Right hindlimb (tissue), 1 donor: ENCODE results near the gene CELA2A.
A peak's percentile ranks its signal among the peaks of the same experiment; 100 is the strongest.

Experiments used
- DNase-seq: peaks from one replicate; pipeline ENCODE4 v3.0.0-alpha.2; 2018

CELA2A gene

DNA sequence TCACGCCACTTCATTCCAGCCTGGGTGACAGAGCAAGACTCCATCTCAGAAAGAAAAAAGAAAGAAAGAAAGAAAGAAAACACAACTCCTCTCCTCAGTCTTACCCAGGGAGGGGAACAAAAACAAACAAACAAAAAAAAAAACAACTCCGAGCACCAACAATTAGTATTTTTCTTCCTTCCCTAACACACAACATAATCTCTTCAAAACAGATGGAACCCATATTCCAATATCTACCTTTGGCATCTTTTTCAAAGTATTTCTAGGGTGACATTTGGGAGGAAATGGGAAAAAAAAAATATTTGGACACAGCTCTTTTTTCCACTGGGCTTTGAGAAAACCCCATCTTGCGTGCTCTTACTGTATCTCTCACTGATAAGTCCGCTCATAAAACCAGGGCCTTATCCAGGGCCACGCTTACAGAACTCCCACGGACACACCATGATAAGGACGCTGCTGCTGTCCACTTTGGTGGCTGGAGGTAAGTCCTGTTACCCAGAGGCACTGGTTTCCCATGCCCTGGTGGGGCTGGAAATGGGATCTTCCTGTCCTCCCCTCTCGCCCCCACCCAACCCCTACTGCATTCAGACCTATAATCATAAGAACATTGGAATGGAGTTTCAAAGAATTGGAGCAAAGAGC lies at the start of gene CELA2A:
TSS of gene CELA2A (plus strand) at position 420 of the 642 bp plus-strand sequence. CDS start at position 442, 22 bp downstream.
- DNase-seq = no peak

GRCh38 chr1:15407580-15407979 lies 49.0 kb upstream of the CELA2A start:
- DNase-seq = no peak

DNA sequence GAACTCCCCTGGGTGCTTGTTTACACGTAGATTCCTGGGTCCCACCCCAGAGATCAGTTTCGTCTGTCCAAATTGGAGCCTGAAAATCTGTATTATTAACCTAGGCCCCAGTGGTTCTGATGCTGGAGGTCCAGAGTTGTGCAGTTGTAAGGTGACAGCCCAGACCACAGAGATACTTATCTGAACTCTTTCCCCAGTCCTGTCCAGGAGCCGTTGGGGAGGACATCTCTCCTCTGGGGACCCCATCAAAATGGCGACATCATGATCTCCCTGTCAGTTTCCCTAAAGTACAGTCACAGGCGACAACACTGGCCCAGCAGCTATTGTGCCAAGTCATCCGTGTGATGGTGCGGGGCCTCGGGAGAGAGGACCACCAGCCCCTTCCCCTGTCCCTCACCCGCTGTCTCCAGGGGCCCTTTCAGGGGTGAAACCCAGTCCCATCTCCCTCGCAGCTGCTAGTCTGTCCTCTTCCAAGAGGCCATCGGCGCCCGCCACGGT lies 47.6 kb upstream of the CELA2A start:
- no peak for DNase-seq

- DNase-seq = peak; percentile 90
These were observed 46.9 kb upstream of the CELA2A start, which contains the start of gene EFHD2 for GRCh38 chr1:15409388-15410222. EFHD2 (plus strand) TSS chr1:15409888; CDS start chr1:15409972, 84 bp downstream.

GRCh38 chr1:15410223-15410883 lies 46.2 kb upstream of the CELA2A start:
- peak; percentile 37 for DNase-seq

DNA sequence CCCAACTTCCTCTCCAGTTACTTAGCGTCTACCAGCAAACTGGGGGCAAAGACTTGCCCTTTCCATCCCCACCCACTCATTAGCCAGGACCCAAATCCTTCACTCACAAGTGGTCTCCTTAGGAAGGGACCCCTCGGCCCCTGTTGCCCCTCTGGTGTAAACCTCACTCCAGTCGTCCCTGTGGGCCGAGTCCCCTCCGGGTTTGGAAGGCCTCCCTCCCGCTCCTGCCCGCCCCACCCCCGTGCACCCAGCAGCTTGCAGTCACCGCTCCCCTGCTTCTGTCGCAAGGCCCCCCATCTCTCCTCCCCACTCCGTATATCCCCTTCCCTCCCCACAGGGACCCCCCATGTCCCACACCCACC lies 45.7 kb upstream of the CELA2A start:
- DNase-seq = no peak

DNA sequence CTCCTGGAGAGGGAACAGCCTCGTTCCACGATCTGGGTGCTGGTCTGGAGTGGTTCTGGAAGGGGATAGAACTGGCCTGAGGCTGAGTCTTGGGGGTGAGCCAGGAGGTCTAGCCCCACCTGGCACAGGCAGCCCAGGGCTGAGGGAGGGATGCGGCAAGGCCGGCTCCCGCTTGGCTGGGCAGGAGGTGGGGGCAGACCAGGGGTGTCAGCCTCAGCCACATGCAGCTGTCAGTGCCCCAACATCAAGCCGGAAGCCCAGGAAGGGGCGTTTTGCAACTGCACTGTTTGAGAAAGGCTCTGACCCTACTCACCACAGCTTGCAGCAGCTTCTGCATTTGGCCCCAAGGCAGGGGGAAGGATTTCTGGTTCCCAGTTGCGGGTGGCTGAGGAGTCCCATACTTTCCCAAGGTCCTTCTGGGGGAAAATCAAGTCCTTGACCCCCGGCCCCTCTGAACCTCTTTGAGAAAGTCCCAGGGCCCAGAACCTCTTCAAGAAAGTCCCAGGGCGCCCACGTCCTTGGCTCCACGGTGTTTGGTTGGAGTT lies 44.9 kb upstream of the CELA2A start:
- DNase-seq = peak; percentile 49

DNA sequence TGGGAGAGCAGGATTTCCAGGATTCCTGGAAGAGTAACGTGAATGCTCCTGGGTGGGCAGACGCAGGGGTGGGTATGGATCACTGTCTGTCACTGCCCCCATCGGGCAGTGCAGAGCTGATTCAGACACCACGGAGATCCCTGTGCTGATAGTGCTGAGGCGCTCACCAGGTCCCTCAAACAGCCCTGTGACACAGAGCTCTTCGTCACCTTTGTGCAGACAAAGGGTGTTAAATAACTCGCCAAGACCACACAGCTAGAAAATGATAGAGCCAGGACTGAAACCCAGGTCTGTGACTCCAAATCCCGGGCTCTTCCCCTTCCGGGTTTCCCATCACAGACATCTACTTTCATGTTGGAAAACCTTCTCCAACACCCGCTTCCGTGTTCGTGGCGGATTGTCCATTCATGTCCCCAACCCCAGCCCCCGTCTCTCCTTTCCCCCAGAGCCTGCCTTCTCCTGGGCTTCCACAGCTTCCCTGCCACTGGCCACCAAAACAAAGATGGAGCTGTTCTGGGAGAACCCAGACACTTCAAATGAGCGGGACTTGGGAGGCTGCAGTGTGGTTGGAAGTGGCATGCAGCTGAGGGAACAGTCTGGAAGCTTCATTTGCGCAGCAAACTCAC lies 44.2 kb upstream of the CELA2A start:
- DNase-seq = no peak

- DNase-seq = peak; percentile 33
These were observed 43.7 kb upstream of the CELA2A start for GRCh38 chr1:15412843-15413242.

DNA sequence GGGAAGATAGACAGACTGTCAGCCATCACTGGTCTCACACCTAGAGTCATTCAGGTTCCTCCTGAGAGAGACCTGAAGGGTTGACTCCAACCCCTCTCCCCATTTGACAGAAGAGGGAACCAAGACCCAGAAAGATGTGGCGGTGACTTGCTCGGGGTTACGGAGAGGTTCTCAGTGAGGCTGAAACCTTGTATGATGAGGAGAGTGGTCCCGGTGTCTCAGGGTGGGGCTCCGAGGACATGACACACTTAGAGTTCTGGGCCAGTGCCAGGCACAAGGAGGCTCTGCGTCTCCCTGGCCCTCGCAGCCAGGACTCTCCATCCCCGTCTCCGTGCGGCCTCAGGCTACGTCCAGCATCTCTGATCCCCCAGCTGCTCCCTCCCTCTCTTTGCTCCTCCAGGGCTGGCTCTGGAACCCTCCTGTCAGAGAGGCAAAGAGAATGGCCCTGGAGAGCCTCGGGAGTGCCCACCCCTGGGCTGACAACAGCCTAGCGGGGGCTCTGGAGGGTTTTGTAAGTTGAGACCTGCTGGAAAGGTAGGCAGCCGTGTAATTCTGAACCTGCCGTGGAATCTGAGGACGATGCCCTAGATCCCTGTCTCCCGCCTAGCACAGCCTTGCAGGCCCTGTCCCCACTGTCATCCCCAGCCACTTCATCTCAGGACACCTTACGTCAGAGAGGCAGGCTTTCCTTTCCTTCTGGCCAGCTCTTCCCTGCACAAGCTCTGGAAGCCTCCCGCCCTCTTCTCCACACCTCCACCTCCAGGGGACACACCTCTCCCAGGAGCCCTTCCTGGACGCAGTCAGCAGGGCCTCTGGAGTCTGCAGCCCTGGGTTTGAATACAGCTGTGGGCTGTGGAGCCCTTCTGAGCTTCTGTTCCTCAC lies 42.7 kb upstream of the CELA2A start:
- DNase-seq = no peak

DNA sequence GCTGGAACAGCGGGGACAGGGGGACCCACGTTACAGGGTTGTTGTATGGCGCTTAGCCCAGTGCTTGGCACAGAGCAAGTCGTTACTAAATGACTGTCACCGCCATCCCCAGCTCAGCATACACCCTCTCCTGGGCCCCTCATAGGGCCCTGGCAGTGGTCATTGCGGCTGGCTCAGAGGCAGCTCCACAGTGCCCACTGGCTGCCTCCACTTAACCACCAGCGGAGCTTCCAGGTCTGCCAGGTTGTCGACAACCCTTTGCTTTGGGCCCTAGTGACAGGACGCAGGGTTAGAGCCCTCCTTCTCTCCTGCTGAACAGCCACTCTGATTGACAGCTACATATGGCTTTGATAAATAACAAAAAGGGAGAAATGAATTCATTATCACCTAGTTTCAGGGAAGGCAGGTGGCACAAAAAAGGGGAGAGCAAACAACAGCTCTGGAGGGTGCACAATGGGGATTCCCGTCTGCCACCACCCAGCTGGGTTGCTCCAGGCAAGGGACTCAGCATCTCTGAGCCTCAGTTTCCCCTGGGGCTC lies 42.0 kb upstream of the CELA2A start:
- no peak for DNase-seq

DNA sequence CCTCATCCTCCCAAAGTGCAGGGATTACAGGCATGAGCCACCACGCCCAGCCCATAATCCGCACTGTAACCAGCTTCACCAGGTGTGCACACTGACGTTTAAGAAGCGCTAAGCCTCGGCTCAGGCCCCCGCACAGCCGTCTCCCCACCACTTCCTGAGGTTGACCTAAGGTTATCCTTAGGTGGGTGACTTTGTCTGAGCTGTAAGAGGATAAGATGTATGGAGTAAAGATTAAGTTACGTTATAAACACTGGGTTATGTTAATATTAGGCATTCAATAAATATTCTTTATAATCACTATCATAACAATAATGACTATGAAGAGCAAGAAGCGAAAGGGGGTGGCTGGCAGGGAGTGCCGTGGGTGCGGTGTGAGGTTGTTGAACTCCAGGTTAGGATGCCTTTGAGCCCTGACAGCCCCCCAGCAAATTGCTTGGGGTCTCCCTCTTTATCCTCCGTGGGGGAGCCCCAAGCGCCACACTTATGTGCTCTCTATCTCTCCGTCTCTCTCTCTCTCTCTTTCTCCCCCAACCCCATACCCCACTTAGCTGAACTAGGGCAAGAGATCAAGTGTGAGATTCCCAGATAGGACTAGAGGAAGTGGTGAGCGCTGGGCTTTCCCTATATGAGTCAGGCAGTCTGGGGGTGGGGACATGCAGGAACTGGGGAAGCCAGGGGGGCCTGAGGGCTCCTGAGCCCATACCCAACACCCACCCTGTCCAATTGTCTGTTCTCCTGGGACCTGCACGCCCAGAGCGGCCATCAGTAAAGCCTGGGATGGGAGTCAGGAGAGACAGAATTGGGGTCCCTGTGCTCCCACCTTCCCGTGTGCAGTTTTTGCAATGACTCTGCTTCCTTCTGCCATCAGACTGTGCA lies 39.2 kb upstream of the CELA2A start:
- DNase-seq = no peak

DNA sequence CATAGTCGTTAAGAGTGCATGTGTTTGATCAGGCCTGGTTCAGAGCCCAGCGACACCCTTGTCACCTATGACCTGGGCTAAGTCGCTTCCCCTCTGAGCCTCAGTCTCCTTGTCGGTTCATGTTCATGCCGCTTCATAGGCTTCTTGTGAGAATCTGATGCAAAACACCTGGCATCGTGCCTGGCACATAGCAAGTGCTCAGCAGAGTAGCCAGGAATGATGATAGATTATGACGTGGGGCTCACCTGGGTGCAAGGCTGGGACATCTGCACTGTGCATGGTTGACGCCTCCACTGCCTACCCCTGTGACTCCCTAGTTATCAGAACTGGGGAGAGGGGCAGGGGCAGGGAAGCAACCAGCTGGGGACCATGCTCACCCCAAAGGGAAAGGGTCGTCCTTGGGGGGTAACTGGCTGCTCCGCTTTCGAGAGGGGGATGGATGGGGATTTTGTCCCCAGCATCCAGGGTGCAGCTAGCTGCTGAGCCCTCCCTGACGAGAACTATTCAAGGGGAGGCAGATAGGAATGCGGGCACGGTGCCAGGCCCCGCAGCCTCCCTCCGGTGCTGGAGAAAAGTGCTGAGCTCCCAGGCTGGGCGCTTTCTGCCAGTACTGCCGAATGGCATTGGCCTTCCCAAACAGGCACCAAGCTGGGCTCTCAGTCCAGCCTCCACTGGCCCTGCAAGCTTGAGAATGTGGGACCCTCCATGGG lies 37.6 kb upstream of the CELA2A start:
- DNase-seq = no peak

- no peak for DNase-seq
These were observed 35.6 kb upstream of the CELA2A start for GRCh38 chr1:15420853-15421465.

DNA sequence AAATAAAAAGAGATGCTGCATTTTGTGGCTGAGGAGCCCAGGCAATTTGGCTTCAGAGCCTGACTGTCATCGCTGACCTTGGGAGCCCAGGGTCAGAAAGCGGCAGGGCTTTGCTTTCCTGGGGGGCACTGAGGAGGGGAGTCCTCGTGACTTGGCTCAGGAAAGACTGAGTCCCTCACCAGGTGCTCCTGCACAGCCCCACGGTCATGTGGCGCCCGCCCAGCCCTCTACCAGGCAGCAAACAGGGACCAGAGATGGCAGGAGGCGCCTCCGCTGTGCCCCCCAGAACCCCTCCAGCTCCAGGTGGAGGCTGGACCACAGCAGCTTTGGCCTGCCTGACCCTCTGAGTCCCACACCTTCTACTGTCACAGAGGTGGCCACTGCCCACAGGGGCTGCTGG lies 33.7 kb upstream of the CELA2A start:
- DNase-seq = no peak

- DNase-seq = no peak
These were observed 33.0 kb upstream of the CELA2A start for GRCh38 chr1:15423355-15424077.

DNA sequence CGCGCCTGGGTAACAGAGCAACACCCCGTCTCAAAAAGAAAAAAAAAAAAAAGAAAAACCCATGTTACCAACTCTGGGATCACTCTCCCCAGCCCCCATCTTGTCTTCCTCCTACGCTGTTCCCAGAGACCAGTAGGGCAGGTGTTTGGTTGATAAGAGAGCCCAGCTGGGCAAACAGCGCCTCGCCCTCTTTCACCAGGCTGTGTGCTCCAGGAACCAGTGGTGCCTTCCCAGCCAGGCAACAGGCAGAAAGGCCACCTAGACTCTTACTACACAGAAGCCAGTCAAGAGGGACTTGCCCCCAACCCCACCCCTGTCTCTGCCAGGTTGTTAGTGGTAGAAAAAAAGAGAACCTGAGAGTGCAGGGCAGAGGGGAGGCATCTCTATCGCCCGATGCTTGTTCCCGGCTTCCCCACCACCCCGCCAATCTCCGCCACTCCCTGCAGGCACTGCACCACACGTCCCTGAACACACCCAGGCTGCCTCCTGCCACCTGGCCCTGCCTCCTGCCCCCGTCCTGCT lies 32.3 kb upstream of the CELA2A start:
- no peak for DNase-seq

DNA sequence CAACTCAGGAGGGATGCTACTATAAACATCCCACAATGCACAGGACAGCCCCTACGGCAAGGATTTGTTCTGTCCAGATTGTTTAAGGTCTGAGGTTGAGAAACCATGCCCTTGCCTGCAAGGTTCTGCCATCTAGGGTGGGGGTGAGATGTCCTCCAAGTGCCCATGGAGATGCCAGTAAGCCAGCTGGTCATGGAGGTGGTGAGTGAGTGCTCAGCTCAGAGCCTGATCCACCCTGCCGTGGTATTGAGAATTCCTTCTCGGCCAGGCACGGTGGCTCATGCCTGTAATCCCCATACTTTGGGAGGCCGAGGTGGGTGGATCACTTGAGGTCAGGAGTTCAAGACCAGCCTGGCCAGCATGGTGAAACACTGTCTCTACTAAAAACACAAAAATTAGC lies 31.6 kb upstream of the CELA2A start:
- no peak for DNase-seq
